Ramos (cell line): ENCODE data around the gene FAM216A.
"Not testable (repeated sequence)": the region's sequence is repeated elsewhere in the genome, so short reads cannot be mapped to it uniquely, and the experiment has no call there.

Source experiments
- in situ Hi-C: fragments of 300-500 bp; cut with MboI; formaldehyde crosslinking; loops from one replicate; pipeline ENCODE4 v1.14.3; 2022; ENCODE audit warnings: low sequenced_read_pairs; ENCODE audit not compliant: unreplicated experiment

Gene FAM216A

GRCh38 chr12:110475426-110475825 lies 6.8 kb downstream of the FAM216A start:
- in situ Hi-C loops = no loop called here

DNA sequence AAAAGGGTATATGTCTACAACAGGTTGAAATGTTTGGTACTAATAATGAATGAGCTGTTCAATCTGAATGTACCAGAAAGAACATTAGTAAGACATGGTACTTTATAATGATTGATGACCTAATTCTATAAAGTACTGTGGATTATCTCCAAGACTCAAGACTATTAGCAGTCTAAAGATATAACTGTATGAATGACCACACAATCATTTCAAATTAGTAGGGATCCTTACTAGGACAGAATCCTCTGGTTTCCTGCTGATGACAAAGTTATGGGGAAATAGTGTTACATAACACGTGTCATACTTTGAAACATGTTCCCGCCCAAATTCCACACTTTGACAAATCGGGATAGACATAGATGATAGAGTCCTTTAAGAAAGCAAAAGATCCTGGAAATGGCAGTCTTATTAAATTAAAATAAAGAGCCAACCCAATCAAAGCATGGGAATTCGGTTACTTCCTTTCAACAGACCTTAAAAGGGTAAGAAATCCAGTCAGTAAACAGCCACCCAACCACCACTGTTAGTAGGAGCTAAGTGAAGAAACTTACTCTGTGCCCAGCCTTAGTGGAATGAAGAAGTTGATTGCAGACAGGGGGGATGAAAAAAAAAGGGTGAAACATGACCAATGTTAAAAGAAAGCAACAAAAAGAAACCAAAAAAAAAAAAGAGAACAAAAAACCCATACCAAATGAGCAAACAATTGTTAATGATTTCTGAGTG lies 30.5 kb downstream of the FAM216A start:
- in situ Hi-C loops = no loop called here

DNA sequence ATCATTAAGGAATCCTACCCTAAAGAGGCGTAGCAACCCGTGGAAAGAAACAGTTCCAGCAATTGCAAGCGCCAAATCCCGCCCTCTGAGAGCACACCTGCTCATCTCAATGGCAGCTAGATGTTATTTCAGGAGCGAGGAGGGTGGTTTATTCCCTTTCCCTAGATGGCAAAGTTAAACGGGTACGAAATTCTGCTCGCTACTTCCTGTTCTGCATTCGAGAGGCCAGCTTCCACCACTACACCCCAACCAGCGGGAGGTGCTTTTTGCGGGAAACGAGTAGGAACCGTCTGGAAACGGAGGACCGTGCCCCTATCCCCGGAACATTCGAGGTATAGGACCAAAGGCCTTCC lies 32.7 kb downstream of the FAM216A start:
- in situ Hi-C loops = loop anchor here (5.0 kb wide), 1 partner anchor 44 kb away; no protein-coding TSS in a partner anchor

DNA sequence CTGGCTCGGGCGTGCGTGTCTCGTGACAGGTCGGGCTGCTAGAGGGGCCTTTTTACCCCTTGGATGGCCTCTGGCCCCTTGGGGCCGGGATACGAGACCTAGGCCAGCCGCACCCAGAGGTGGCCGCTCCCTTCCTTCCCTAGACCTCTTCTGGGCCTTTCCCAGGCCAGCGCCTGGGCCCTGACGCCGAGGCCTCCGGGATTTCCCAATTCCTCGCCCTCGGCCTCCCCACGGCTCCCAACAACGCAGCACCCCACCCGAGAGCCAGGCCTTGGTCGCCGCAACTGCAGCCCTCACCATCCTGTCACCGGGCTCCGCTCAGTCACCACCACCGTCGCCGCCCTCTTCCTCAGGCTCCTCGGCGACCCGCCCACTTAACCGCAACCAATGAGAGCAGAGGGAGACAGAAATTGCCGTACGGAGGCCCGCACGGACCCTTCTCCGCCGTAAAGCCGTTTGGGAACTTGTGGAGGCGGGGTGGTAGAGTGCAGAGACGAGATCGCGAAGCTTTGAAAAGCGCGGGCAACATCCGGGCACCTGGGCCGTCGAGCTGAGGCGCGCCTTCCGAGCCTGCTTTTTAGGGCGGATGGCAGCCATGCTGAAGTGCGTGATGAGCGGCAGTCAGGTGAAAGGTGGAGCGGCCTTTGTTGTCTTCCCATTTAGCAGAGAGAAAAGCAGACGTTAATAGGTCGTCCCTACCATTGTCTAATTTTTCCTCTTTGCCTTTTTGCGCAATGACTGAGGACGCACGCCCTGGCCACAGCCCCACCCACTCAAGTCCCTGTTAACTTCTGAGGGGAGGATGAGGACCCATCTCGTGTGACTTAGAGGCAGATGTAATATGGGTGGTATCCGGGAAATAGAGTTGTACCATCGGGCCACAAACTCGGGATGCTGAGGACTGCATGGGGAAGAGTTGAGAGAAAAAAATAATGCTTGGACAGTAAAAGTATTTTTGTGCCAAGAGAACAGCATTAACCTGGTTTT lies 33.4 kb downstream of the FAM216A start, which contains the start of the genes RAD9B and VPS29:
Gene RAD9B, plus strand, starts transcription at position 580 of the 987 bp plus-strand sequence. Its CDS starts 7 bp downstream, at position 587.
Gene VPS29, minus strand, starts transcription at position 360 of the 987 bp plus-strand sequence. Its CDS starts 60 bp downstream, at position 300.
- in situ Hi-C loops = loop anchor here (5.0 kb wide), 1 partner anchor 45 kb away; no protein-coding TSS in a partner anchor

DNA sequence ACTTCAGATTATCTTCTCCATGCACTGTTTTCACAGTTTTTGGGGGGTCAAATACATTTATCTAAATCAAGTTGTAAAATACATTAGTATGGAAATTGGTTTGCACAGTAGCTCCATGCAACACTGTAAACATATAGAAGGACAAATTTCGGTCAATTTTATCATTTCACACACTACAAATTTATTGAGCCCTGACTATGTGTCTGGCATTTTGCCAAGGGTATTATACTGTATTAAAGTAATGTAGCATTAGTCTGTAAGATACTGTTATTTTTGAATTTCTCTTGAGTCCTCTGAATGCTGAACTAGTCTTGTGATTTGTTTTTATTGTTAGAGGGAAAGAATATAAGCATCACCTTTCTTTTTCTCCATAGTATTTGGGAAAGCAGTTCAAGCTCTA lies 34.8 kb downstream of the FAM216A start:
- in situ Hi-C loops = loop anchor here (5.0 kb wide), 1 partner anchor 46 kb away; no protein-coding TSS in a partner anchor

GRCh38 chr12:110505332-110505731 lies 36.7 kb downstream of the FAM216A start:
- in situ Hi-C loops = no loop called here

DNA sequence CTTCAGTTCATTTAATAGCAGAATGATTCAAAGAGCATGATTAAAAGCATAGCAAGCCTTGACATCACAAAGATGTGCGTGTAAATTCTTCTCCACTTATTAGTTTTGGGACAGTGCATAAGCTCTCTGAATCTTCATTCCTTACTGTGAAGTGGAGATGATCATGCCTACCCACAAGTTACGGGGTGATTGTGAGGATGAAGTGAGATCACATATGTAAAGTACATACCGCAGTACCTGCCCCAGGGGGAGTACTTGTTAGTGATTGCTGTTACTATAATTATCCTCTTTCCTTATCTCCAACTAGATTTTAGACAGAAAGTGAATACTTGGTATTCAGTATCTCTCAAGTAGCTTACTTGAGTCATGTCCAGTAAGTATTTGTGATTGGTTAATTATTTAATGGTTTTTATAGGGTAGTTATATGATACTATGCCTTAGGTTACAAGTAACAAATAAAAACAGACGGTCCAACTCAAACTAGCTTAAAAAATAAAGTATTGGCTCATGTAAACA lies 39.5 kb downstream of the FAM216A start:
- in situ Hi-C loops = no loop called here

DNA sequence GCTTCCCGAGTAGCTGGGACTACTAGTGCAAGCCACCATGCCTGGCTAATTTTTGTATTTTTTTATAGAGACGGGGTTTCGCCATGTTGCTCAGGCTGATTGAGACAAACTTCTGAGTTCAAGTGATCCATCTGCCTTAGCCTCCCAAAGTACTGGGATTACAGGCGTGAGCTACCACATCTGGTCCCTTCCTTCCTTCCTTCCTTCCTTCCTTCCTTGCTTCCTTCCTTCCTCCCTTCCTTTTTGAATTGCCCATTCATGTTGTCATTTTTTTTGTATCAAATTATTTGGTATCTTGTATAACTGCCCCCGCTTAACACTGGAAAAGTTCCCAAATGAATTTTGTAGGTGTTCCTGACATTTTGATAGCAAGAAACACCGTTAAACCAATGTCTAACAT lies 45.2 kb downstream of the FAM216A start:
- in situ Hi-C loops = loop anchor here (5.0 to 10.0 kb wide), 2 partner anchors 88 to 311 kb away; no protein-coding TSS in a partner anchor

GRCh38 chr12:110514363-110514762 lies 45.7 kb downstream of the FAM216A start:
- in situ Hi-C loops = loop anchor here (5.0 to 10.0 kb wide), 2 partner anchors 88 to 310 kb away; no protein-coding TSS in a partner anchor

GRCh38 chr12:110516995-110517394 lies 48.4 kb downstream of the FAM216A start:
- in situ Hi-C loops = loop anchor here (10.0 kb wide), 1 partner anchor 308 kb away; no protein-coding TSS in a partner anchor

DNA sequence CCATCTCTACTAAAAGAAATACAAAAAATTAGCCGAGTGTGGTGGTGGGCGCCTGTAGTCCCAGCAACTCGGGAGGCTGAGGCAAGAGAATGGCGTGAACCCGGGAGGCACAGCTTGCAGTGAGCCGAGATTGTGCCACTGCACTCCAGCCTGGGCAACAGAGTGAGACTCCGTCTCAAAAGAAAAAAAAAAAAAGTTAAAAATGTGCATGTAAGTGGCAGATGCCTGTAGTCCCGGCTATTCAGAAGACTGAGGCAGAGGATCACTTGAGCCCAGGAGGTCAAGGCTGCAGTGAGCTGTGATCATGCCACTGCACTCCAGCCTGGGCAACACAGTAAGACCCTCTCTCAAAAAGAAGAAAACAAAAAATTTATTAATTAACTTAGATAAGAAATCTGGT lies 49.4 kb downstream of the FAM216A start:
- in situ Hi-C loops = loop anchor here (10.0 kb wide), 1 partner anchor 307 kb away; no protein-coding TSS in a partner anchor

GRCh38 chr12:110520876-110521712 lies 52.4 kb downstream of the FAM216A start:
- in situ Hi-C loops = not testable (repeated sequence)

GRCh38 chr12:110528277-110528839 lies 59.7 kb downstream of the FAM216A start:
- in situ Hi-C loops = no loop called here

DNA sequence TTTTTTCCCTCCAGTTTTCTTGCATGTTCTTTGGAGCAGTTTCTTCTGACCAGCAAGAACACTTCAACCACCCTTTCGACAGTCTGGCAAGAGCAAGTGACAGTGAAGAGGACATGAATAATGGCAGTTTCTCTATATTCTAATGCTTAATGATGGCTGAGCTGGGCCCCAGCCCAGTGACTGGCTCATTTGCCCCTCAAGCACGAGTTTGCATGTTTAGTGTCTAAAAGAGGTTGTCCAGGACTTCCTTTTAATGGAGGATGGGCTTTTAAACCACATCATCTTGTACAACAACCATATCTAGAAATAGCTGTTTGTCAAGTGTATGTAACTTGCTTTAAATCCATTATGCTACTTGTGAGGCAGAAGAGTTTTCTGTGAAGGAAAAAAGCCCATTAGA lies 61.9 kb downstream of the FAM216A start:
- in situ Hi-C loops = no loop called here

GRCh38 chr12:110531741-110532333 lies 63.2 kb downstream of the FAM216A start:
- in situ Hi-C loops = no loop called here

DNA sequence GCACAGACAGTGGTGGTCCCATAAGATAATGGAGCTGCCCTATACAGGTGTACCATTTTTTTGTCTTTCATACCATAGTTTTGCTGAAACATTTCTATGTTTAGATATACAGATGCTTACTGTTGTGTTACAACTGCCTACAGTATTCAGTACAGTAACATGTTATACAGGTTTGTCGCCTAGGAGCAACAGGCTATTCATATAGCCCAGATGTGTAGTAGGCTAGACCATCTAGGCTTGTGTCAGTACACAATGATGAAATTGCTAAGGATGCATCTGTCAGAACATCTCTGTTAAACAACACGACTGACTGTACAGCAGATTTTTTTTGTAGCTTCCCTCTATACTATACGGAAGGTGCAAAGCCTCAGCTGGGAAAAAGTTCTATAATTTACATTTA lies 64.0 kb downstream of the FAM216A start:
- in situ Hi-C loops = no loop called here

DNA sequence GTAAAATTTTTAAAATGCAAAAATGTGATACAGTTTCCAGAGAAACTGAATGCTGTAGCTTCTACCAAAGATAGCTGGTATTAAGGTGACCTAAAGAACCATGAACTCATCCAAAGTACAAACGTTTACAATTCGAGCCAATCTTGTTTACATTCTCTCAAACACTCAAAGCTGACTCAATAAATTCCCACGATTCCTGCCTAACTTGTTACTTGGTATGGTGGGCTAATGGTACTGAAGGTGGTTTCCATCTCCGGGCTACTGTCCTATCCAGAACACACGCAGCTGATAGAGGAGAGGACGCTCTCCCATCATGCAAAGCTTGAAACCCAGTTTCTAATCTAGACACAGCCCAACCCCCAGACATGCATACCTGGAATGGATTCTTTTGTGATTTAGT lies 65.0 kb downstream of the FAM216A start:
- in situ Hi-C loops = no loop called here

DNA sequence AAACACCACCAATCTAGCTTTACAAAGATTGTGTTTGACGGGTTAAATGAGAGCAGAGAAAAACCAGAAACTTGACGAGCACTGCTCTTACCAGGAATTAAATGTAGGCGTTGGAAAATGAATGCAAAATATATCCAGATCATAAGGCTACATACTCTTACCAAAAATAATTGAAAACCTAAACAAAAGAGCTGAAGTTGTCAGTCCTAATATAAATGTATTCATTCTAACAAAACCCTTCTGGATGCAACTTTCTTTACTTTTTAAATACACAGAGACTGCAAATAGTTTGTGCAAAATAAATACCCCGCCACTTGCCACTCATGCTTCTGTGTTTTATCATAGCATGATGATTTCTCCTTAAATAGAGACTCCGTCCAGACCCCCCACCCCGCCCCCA lies 66.2 kb downstream of the FAM216A start:
- in situ Hi-C loops = no loop called here
